ENCODE measurements around the gene AMH. TPM values are rescaled to one million over a fixed set of nuclear protein-coding genes. Genes with fewer than 3 reads are reported as not detected.

AMH gene
- polyA plus RNA-seq, 2 of the 4 experiments (the other 2 are of a cell fraction): 3.0 to 12.0 TPM

GRCh38 chr19:2236064-2236313 is 13.1 kb upstream of the AMH start:
- Histone ChIP-seq H3K4me1 (peaks cover 30% of the 10 kb centered on the region), H3K4me2 (peak overlapping the region; percentile 97), H3K9me3 (no peaks in the 10 kb centered on the region), H3K4me3 (peak overlapping the region; percentile 98), H3K27ac (peak overlapping the region; percentile 97 to 99)
- no peak for DNase-seq (ENCODE audit: low read depth in 1 of 2, low spot score in 1 of 2)
- peak in 1 of 2 experiments; percentile 73; a peak in 3 of 6 replicates for ATAC-seq
- no CpG with 5 or more reads among the region's 28 CpGs for WGBS (ENCODE audit: missing lambda C conversion rate)
- FAIRE-seq: no peak
- ChIA-PET CTCF (interaction anchor here (0.6 to 1.6 kb wide), 22 partner anchors 8 to 375 kb away, joined by 3 to 10 read pairs (median 4); partner anchors contain the start of gene AMH), POLR2A (interaction anchor here (0.6 to 1.0 kb wide), 3 partner anchors 28 to 240 kb away, joined by 3 to 7 read pairs (median 3); partner anchors contain the start of gene GADD45B)
- TF ChIP-seq ESRRA (IDR thresholded peaks at IDR 0.05; ENCODE audit: borderline replicate concordance, low read length) (no peak), BCL3 (IDR thresholded peaks at IDR 0.05) (0 out of 3 replicates have a peak, but pooled peaks have one; percentile 15), JUN (IDR thresholded peaks at IDR 0.05) (no peak), ZSCAN20 (CRISPR knock-in tag; IDR thresholded peaks at IDR 0.05) (no peak), FOSB (CRISPR knock-in tag; IDR thresholded peaks at IDR 0.05) (no peak), POLR2A (IDR thresholded peaks at IDR 0.05; ENCODE audit: low read length) (peak; percentile 39; the same call in 1 of the 2 replicates), GATA3 (IDR thresholded peaks at IDR 0.05; ENCODE audit: borderline replicate concordance) (no peak)

- FAIRE-seq (no peak), DNase-seq (ENCODE audit: low read depth in 1 of 2, low spot score in 1 of 2) (peak; percentile 92 to 97), ATAC-seq (peak; percentile 65 to 84)
- Histone ChIP-seq H3K9me3 (no peaks in the 10 kb centered on the region), H3K27ac (peak within 1 kb of the TSS; percentile 97 to 99), H3K4me2 (peak within 1 kb of the TSS; percentile 97), H3K4me3 (peak within 1 kb of the TSS; percentile 98), H3K4me1 (peaks cover 35% of the 10 kb centered on the region)
- WGBS (ENCODE audit: missing lambda C conversion rate): no CpG with 5 or more reads among the region's 80 CpGs
- POLR2A ChIA-PET: interaction anchor here (1.0 to 1.7 kb wide), 2 partner anchors 10 to 239 kb away, joined by 5 to 7 read pairs; partner anchors contain the start of gene GADD45B
- TF ChIP-seq MAFK (IDR thresholded peaks at IDR 0.05; ENCODE audit: partially characterized antibody) (no peak), FOSL2 (IDR thresholded peaks at IDR 0.05) (0 out of 2 replicates have a peak, but pooled peaks have one; percentile 10), FOSL2 (CRISPR knock-in tag; IDR thresholded peaks at IDR 0.05) (peak; percentile 89), TP53 (CRISPR knock-in tag; IDR thresholded peaks at IDR 0.05) (no peak), BHLHE40 (IDR thresholded peaks at IDR 0.05; ENCODE audit: low read depth, low read length) (no peak), BCL3 (IDR thresholded peaks at IDR 0.05) (peak; percentile 57; the same call in 1 of the 3 replicates), POLR2A (IDR thresholded peaks at IDR 0.05; ENCODE audit: low read length) (peak; percentile 32), MAX (IDR thresholded peaks at IDR 0.05) (peak; percentile 94), E2F6 (IDR thresholded peaks at IDR 0.05; ENCODE audit: borderline replicate concordance, low read depth) (peak; percentile 95), RAD21 (conservative IDR thresholded peaks at IDR 0.05 in 1 of 2, IDR thresholded peaks at IDR 0.05 in 1 of 2) (peak; percentile 84 to 92), ESRRA (IDR thresholded peaks at IDR 0.05; ENCODE audit: borderline replicate concordance, low read length) (no peak), HOXB5 (CRISPR knock-in tag; IDR thresholded peaks at IDR 0.05) (peak; percentile 54; the same call in 1 of the 2 replicates), SMC3 (IDR thresholded peaks at IDR 0.05) (peak; percentile 72), MYC (IDR thresholded peaks at IDR 0.05; ENCODE audit: borderline replicate concordance, low read length) (no peak), CTCF (IDR thresholded peaks at IDR 0.05) (peak; percentile 85), JUN (IDR thresholded peaks at IDR 0.05) (peak; percentile 39 to 79; a peak in 4 of 5 replicates), USF2 (IDR thresholded peaks at IDR 0.05) (0 out of 2 replicates have a peak, but pooled peaks have one; percentile 30), MAZ (IDR thresholded peaks at IDR 0.05; ENCODE audit: borderline replicate concordance, low read depth, low read length) (0 out of 2 replicates have a peak, but pooled peaks have one; percentile 32)
- CTCF ChIA-PET: interaction anchor here (0.5 to 1.6 kb wide), 23 partner anchors 9 to 176 kb away, joined by 3 to 10 read pairs (median 4); partner anchors contain the start of gene AMH
These were observed 12.6 kb upstream of the AMH start, which contains the start of the genes PLEKHJ1 and SF3A2 for GRCh38 chr19:2236314-2237050. TSS of gene PLEKHJ1 (minus strand) at chr19:2236329. CDS start at chr19:2236248, 81 bp downstream. TSS of gene SF3A2 (plus strand) at chr19:2236824. CDS start at chr19:2243419, 6,595 bp downstream.

All from A549 (cell line).